SU-DHL-6 (cell line): ENCODE results near the gene TTC6.

Source experiments
- H2AFZ ChIP-seq: fragments of 200-600 bp; sonication (generic); 2 replicates; pipeline ENCODE4 v1.6.1; 2014; ENCODE audit warnings: low read depth, mild to moderate bottlenecking, moderate library complexity, mixed read lengths, antibody characterized with exemption, low read length; ENCODE audit not compliant: severe bottlenecking
- H3F3A ChIP-seq: fragments of 200-600 bp; shearing (Covaris generic); 2 replicates; pipeline ENCODE4 v1.6.0; 2016; ENCODE audit warnings: antibody characterized with exemption, mild to moderate bottlenecking; ENCODE audit not compliant: insufficient read depth
- H3K27ac ChIP-seq: fragments of 200-600 bp; sonication (generic); 2 replicates; pipeline ENCODE4 v1.5.1; 2016; ENCODE audit warnings: low read depth, mild to moderate bottlenecking, low read length, moderate library complexity, mixed read lengths
- H3K27me3 ChIP-seq: fragments of 200-600 bp; sonication (generic), shearing (Covaris generic); 2 replicates; pipeline ENCODE4 v1.6.0; 2014; ENCODE audit warnings: mild to moderate bottlenecking, low read length
- H3K36me3 ChIP-seq: fragments of 200-600 bp; sonication (generic); 2 replicates; pipeline ENCODE4 v1.6.1; 2014; ENCODE audit warnings: mild to moderate bottlenecking, low read length, mixed read lengths
- H3K4me2 ChIP-seq: fragments of 300-600, 200-600 bp; shearing (Covaris generic), sonication (generic); 2 replicates; pipeline ENCODE4 v1.6.0; 2014; ENCODE audit warnings: low read length, low read depth, mild to moderate bottlenecking; ENCODE audit not compliant: poor library complexity, severe bottlenecking
- H3K4me3 ChIP-seq: fragments of 200-600 bp; sonication (generic); 2 replicates; pipeline ENCODE4 v1.5.1; 2014; ENCODE audit warnings: antibody characterized with exemption, low read length, mild to moderate bottlenecking, mixed read lengths; ENCODE audit not compliant: insufficient read depth, poor library complexity, severe bottlenecking
- H3K79me2 ChIP-seq: fragments of 200-600 bp; sonication (generic); 2 replicates; pipeline ENCODE4 v1.6.1; 2014; ENCODE audit warnings: mild to moderate bottlenecking, low read length, moderate library complexity; ENCODE audit not compliant: insufficient read depth
- H3K9ac ChIP-seq: fragments of 200-600 bp; sonication (generic); 2 replicates; pipeline ENCODE4 v1.7.0; 2014; ENCODE audit warnings: mild to moderate bottlenecking, low read length
- H3K9me2 ChIP-seq: fragments of 200-600 bp; sonication (generic); replicated peaks from 2 replicates; pipeline ENCODE4 v1.6.1; 2014; ENCODE audit warnings: low read length; ENCODE audit not compliant: insufficient read depth
- H3K9me3 ChIP-seq: fragments of 200-600 bp; sonication (generic); 2 replicates; pipeline ENCODE4 v1.6.1; 2014; ENCODE audit warnings: low read length, mixed read lengths; ENCODE audit not compliant: insufficient read depth
- H4K20me1 ChIP-seq: fragments of 200-600 bp; sonication (generic); 2 replicates; pipeline ENCODE4 v1.6.1; 2014; ENCODE audit warnings: low read depth, mild to moderate bottlenecking, antibody characterized with exemption, low read length, moderate library complexity, mixed read lengths
- EZH2phosphoT487 ChIP-seq: fragments of 200-600 bp; sonication (generic), shearing (Covaris generic); conservative IDR thresholded peaks from 2 replicates; pipeline ENCODE4 v1.6.1; 2018; ENCODE audit warnings: mild to moderate bottlenecking, antibody characterized with exemption, low read length, moderate library complexity, mixed read lengths
- TF ChIP-seq, protein P1 (sequence below): fragments of 200-600 bp; sonication (generic); IDR thresholded peaks from one replicate; pipeline ENCODE4 v1.5.1; 2017; ENCODE audit warnings: antibody characterized with exemption, mild to moderate bottlenecking, low read length, moderate library complexity; ENCODE audit not compliant: insufficient read depth, poor library complexity, severe bottlenecking

TTC6 gene

DNA sequence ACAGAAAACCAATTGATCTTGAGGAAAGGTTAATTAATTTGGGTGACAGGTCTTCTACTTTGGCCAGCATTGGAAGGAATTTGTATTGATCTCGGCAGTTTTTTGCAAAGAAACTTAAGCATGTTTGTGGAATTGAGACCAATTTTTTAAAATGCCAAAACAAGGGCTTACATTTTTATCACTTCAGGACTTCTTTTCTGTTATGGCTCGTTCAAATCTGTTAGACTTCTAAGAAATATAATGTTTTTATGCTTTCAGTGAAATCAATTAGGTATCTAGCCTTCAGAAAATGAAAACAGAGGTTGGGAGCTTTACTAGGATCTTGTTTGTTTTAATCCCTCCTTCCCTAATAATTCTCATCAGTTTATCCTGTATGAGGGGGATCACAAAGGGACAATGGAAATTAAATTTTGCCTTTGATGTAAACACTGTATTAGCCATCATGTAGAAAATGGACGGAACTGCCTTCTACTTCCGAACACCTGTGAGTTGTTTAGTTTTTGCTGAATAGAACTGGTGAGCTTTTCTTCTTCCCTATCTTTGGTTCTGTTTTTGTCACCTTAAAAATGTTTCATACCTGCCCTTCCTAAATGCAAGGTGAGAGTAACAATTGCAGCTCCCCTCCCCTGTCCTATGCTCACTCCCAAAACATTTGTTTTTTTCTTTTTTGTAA lies 8.2 kb upstream of the TTC6 start:
- H3K9me3 ChIP-seq, result no peaks in the 10 kb centered on the region
- no peaks in the 10 kb centered on the region for H3K79me2 ChIP-seq
- no peak for TF ChIP-seq EZH2phosphoT487
- TF ChIP-seq, protein P1, sequence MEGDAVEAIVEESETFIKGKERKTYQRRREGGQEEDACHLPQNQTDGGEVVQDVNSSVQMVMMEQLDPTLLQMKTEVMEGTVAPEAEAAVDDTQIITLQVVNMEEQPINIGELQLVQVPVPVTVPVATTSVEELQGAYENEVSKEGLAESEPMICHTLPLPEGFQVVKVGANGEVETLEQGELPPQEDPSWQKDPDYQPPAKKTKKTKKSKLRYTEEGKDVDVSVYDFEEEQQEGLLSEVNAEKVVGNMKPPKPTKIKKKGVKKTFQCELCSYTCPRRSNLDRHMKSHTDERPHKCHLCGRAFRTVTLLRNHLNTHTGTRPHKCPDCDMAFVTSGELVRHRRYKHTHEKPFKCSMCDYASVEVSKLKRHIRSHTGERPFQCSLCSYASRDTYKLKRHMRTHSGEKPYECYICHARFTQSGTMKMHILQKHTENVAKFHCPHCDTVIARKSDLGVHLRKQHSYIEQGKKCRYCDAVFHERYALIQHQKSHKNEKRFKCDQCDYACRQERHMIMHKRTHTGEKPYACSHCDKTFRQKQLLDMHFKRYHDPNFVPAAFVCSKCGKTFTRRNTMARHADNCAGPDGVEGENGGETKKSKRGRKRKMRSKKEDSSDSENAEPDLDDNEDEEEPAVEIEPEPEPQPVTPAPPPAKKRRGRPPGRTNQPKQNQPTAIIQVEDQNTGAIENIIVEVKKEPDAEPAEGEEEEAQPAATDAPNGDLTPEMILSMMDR, result no peak
- H2AFZ ChIP-seq, result no peak overlapping the region
- H3K27me3 ChIP-seq, result no peaks in the 10 kb centered on the region
- no peaks in the 10 kb centered on the region for H3F3A ChIP-seq
- H3K36me3 ChIP-seq, result no peaks in the 10 kb centered on the region
- no peak overlapping the region for H3K9ac ChIP-seq
- H3K4me3 ChIP-seq, result no peak overlapping the region
- no peaks in the 10 kb centered on the region for H4K20me1 ChIP-seq
- no peak overlapping the region for H3K27ac ChIP-seq
- H3K9me2 ChIP-seq, result no peaks in the 10 kb centered on the region
- no peak overlapping the region for H3K4me2 ChIP-seq

DNA sequence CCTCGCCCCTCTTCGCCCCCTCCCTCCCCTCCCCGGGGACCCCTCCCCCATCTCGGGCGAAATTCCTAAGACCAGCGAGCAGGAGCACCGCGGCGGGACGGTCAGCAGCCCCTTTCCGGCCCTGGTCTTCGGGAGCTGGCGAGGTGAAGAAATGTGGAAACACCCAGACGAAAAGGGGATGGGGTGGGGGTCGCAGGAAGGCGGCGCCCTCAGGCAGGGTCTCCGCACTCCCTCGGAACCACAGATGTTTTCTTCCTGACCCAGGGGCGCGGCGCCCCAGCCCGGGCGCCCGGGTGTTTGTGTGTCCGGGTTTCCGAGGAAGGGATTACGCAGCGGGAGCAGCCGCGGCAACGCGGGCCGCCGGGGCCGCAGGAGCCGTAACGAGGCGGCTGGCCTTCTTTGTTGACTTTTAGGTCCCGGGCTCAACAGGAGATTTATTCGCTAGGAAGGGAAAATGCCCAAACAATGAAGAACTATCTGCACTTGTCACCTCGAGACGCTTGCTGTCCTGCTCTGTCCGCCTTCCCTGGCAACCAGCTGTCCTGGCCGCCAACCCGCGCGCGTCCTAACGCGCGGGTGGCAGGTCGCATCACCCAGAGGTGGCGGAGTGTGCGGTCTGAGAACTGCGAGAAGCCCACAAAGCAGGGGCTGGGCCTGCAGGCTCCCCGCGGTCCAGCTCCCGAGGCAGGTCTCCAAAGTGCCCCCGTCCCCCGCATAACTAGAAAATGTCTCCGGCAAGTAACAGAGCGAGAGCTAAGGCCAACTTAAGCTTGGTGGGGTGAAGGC lies 7.4 kb upstream of the TTC6 start:
- no peak overlapping the region for H3K4me3 ChIP-seq

DNA sequence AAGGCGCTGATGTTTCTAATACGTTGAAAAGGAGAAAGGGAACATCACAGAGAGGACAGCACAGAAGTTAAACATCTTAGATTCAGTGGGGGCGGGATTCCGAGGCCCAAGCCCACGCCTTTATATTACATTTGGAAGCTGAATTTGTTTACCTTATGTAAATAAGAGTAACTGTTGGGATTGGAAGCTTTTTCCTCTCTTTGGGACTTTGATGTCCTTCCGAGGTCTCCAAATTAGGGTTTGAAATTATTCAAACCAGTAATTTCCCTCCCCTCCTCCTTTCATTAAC lies 6.8 kb upstream of the TTC6 start:
- Histone ChIP-seq H3K9me3 (no peaks in the 10 kb centered on the region), H4K20me1 (no peaks in the 10 kb centered on the region), H3F3A (no peaks in the 10 kb centered on the region), H3K9ac (no peak overlapping the region), H3K4me3 (no peak overlapping the region), H3K79me2 (no peaks in the 10 kb centered on the region), H3K9me2 (no peaks in the 10 kb centered on the region), H2AFZ (no peak overlapping the region), H3K27ac (no peak overlapping the region), H3K4me2 (no peak overlapping the region), H3K36me3 (no peaks in the 10 kb centered on the region), H3K27me3 (no peaks in the 10 kb centered on the region)
- no peak for TF ChIP-seq EZH2phosphoT487
- TF ChIP-seq, protein P1, result no peak

More for the DNA sequence above, 7.4 kb upstream of the TTC6 start:
- no peaks in the 10 kb centered on the region for H3K9me2 ChIP-seq
- H3K27me3 ChIP-seq, result no peaks in the 10 kb centered on the region
- H3K27ac ChIP-seq, result no peak overlapping the region
- no peak overlapping the region for H3K4me2 ChIP-seq
- TF ChIP-seq EZH2phosphoT487, result no peak
- TF ChIP-seq, protein P1, result no peak
- H2AFZ ChIP-seq, result no peak overlapping the region
- H3K9ac ChIP-seq, result no peak overlapping the region
- no peaks in the 10 kb centered on the region for H3K36me3 ChIP-seq
- no peaks in the 10 kb centered on the region for H4K20me1 ChIP-seq
- no peaks in the 10 kb centered on the region for H3K9me3 ChIP-seq
- H3F3A ChIP-seq, result no peaks in the 10 kb centered on the region
- no peaks in the 10 kb centered on the region for H3K79me2 ChIP-seq
